ENCODE results near the gene AK4. TPM values are rescaled to one million over a fixed set of nuclear protein-coding genes. Genes with fewer than 3 reads are reported as not detected.

The AK4 gene
- total RNA-seq, 1 donor from 2014 or later = 23.4 TPM

DNA sequence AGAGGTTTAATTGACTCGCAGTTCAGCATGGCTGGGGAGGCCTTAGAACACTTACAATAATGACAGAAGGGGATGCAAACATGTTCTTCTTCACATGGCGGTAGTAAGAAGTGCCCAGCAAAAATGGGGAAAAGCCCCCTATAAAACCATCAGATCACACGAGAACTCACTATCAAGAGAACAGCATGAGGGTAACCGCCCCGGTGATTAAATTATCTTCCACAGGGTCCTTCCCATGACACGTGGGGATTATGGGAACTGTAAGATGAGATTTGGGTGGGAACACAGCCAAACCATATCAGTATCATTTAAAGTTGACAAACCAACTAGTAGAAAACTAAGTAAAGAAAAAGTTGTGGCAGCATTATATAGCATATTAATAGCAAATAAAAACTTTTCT lies 90.0 kb downstream of the AK4 start:
- no peak for DNase-seq (ENCODE audit: extremely low spot score, unreplicated experiment)
- TF ChIP-seq, protein P1, sequence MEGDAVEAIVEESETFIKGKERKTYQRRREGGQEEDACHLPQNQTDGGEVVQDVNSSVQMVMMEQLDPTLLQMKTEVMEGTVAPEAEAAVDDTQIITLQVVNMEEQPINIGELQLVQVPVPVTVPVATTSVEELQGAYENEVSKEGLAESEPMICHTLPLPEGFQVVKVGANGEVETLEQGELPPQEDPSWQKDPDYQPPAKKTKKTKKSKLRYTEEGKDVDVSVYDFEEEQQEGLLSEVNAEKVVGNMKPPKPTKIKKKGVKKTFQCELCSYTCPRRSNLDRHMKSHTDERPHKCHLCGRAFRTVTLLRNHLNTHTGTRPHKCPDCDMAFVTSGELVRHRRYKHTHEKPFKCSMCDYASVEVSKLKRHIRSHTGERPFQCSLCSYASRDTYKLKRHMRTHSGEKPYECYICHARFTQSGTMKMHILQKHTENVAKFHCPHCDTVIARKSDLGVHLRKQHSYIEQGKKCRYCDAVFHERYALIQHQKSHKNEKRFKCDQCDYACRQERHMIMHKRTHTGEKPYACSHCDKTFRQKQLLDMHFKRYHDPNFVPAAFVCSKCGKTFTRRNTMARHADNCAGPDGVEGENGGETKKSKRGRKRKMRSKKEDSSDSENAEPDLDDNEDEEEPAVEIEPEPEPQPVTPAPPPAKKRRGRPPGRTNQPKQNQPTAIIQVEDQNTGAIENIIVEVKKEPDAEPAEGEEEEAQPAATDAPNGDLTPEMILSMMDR (IDR thresholded peaks at IDR 0.05) = no peak
- Mint-ChIP-seq H3K9me3 (ENCODE audit: unreplicated experiment) (peaks cover 16% of the 10 kb centered on the region), H3K4me3 (ENCODE audit: unreplicated experiment) (no peak overlapping the region), H3K27me3 (ENCODE audit: unreplicated experiment) (no peaks in the 10 kb centered on the region), H3K27ac (ENCODE audit: unreplicated experiment) (no peak overlapping the region), H3K4me1 (ENCODE audit: unreplicated experiment) (no peaks in the 10 kb centered on the region), H3K36me3 (ENCODE audit: unreplicated experiment) (peaks cover 9% of the 10 kb centered on the region)

DNA sequence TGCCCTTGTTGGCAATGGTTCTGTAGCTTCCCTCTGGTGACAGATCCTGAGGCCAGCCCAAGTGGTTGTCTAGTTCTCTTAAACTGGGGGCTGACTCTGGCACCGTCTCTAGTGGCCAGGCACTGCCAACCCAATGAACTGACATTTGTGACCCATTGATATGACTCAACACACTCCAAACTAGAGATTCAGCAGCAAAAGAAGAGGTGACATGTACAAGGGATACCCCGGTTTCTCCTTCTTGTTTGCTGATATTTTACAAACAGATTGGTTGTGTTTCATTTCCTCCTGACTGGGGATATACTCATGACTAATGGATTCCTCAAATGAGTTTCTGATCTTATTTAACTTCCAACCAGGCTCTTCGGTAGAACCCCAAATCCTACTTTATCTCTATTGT lies 95.5 kb downstream of the AK4 start:
- no peaks in the 10 kb centered on the region for H3K9me3 Mint-ChIP-seq (ENCODE audit: unreplicated experiment)
- TF ChIP-seq, protein P1 (IDR thresholded peaks at IDR 0.05) = no peak

DNA sequence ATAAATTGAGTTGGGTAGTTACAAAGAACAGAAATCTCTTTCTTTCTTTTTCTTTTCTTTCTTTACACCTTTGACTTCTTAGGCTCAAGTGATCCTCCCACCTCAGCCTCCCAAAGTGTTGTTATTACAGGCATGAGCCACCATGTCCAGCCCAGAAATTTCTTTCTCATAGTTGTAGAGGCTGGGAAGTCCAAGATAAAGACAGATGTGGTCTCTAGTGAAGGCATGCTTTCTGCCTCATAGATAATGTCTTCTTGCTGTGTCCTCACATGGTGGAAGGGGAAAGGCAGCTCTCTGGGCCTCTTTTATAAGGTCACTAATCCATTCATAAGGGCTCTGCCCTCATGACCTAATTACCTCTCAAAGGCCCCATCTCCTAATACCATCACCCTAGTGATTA lies 97.3 kb downstream of the AK4 start:
- H3K4me3 Mint-ChIP-seq (ENCODE audit: unreplicated experiment) = no peak overlapping the region
- no peak overlapping the region for H3K27ac Mint-ChIP-seq (ENCODE audit: unreplicated experiment)
- no peaks in the 10 kb centered on the region for H3K36me3 Mint-ChIP-seq (ENCODE audit: unreplicated experiment)
- no peaks in the 10 kb centered on the region for H3K9me3 Mint-ChIP-seq (ENCODE audit: unreplicated experiment)
- no peaks in the 10 kb centered on the region for H3K27me3 Mint-ChIP-seq (ENCODE audit: unreplicated experiment)
- TF ChIP-seq, protein P1 (IDR thresholded peaks at IDR 0.05) = no peak
- DNase-seq (ENCODE audit: extremely low spot score, unreplicated experiment) = no peak
- peaks cover 42% of the 10 kb centered on the region for H3K4me1 Mint-ChIP-seq (ENCODE audit: unreplicated experiment)

More for the DNA sequence above, 95.5 kb downstream of the AK4 start:
- no peak overlapping the region for H3K4me3 Mint-ChIP-seq (ENCODE audit: unreplicated experiment)
- no peaks in the 10 kb centered on the region for H3K36me3 Mint-ChIP-seq (ENCODE audit: unreplicated experiment)
- DNase-seq (ENCODE audit: extremely low spot score, unreplicated experiment) = no peak
- H3K4me1 Mint-ChIP-seq (ENCODE audit: unreplicated experiment) = peaks cover 24% of the 10 kb centered on the region
- H3K27ac Mint-ChIP-seq (ENCODE audit: unreplicated experiment) = no peak overlapping the region
- no peaks in the 10 kb centered on the region for H3K27me3 Mint-ChIP-seq (ENCODE audit: unreplicated experiment)

DNA sequence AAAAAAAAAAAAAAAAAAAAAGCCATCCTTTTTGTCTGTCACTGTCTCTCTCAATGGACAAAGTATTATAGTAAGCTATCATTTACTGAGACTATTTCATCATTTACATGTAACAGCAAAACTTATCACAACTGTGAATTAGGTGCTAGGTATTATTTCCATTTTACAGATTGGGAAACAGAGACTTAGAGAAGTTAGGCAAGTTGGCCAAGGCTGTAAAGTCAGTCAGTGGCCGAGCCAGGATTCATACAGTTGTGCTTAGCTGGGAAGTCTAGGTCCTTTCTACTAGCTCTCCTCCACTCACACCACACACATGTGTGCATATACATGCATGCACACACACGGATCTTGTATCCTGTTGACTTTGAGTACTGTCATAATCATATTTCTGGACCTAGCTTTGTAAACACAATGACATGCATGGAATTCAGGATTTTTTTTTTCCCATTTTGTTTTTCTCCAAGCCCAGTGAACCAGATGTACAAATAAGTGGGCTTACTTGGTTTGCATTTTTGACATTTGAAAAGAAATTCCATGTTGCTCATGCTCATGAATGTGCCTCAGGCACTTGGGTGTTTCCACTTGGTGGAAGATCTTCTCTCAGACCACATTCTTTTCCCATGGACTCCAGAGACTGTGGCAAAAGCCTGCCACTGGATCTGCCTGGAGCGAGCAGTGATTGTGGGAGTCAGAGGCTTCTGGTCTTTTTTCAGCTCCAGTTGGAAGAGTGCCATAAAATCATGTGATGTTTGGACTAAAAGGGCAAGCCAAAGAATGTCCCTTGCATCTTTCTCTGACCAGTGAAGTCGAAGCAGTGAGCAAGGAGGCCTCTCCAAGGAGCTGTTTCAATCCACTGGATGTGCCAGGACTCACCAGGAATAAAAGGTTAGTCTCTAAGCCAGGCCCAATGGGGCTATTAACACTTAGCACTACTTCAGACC lies 99.7 kb downstream of the AK4 start:
- no peaks in the 10 kb centered on the region for H3K27me3 Mint-ChIP-seq (ENCODE audit: unreplicated experiment)
- TF ChIP-seq, protein P1 (IDR thresholded peaks at IDR 0.05) = no peak
- no peaks in the 10 kb centered on the region for H3K9me3 Mint-ChIP-seq (ENCODE audit: unreplicated experiment)
- no peaks in the 10 kb centered on the region for H3K36me3 Mint-ChIP-seq (ENCODE audit: unreplicated experiment)
- peak overlapping the region; percentile 69 for H3K4me3 Mint-ChIP-seq (ENCODE audit: unreplicated experiment)
- peak overlapping the region; percentile 98 for H3K27ac Mint-ChIP-seq (ENCODE audit: unreplicated experiment)
- peak; percentile 95 for DNase-seq (ENCODE audit: extremely low spot score, unreplicated experiment)
- H3K4me1 Mint-ChIP-seq (ENCODE audit: unreplicated experiment) = peaks cover 59% of the 10 kb centered on the region

DNA sequence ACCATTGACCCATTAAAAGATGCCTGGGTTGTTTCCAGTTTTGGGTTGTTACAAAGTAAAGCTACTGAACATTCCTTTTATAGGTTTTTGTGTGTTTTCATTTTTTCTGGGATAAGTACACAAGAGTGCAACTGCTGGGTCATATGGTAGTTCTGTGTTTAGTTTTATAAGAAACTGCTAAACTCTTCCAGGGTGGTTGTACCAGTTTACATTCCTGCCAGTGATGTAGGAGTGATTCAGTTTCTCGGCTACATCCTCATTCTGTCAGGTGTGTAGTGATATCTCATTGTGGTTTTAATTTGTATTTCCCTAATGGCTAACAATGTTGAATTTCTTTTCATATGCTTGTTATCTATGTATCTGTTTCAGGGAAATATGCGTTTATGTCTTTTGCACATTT lies 102.8 kb downstream of the AK4 start:
- H3K36me3 Mint-ChIP-seq (ENCODE audit: unreplicated experiment) = no peaks in the 10 kb centered on the region
- TF ChIP-seq, protein P1 (IDR thresholded peaks at IDR 0.05) = no peak
- H3K4me1 Mint-ChIP-seq (ENCODE audit: unreplicated experiment) = peaks cover 70% of the 10 kb centered on the region
- DNase-seq (ENCODE audit: extremely low spot score, unreplicated experiment) = no peak
- peak overlapping the region; percentile 98 for H3K27ac Mint-ChIP-seq (ENCODE audit: unreplicated experiment)
- H3K27me3 Mint-ChIP-seq (ENCODE audit: unreplicated experiment) = no peaks in the 10 kb centered on the region
- no peak overlapping the region for H3K4me3 Mint-ChIP-seq (ENCODE audit: unreplicated experiment)
- no peaks in the 10 kb centered on the region for H3K9me3 Mint-ChIP-seq (ENCODE audit: unreplicated experiment)
